GM23338 (cell line): ENCODE data around the gene CD82. TPM values are rescaled to one million over a fixed set of nuclear protein-coding genes. Genes with fewer than 3 reads are reported as not detected.

Experiments
- ATAC-seq: fragments of 200-7000 bp; cut with Tn5 transposase; 3 replicates; pipeline ENCODE4 v1.9.1; 2020
- DNase-seq: peaks from one replicate; pipeline ENCODE4 v3.0.0-alpha.2; 2015; ENCODE audit warnings: low spot score
- H2AFZ ChIP-seq: fragments of 200-600 bp; sonication (generic); 2 replicates; pipeline ENCODE4 v1.8.0; 2016; ENCODE audit warnings: antibody characterized with exemption, mild to moderate bottlenecking, moderate library complexity
- H3F3A ChIP-seq: fragments of 200-600 bp; sonication (generic); replicated peaks from 2 replicates; pipeline ENCODE4 v1.8.0; 2017; ENCODE audit warnings: antibody characterized with exemption, mixed run types, low read depth
- H3K27ac ChIP-seq: fragments of 200-600 bp; sonication (generic); 2 replicates; pipeline ENCODE4 v1.6.1; 2016; ENCODE audit warnings: low read depth
- H3K27me3 ChIP-seq: fragments of 200-600 bp; sonication (generic); 2 replicates; pipeline ENCODE4 v1.8.0; 2016; ENCODE audit warnings: mild to moderate bottlenecking, mixed run types, moderate library complexity; ENCODE audit not compliant: insufficient read depth
- H3K36me3 ChIP-seq: fragments of 200-600 bp; sonication (generic); 2 replicates; pipeline ENCODE4 v1.8.0; 2016; ENCODE audit warnings: mild to moderate bottlenecking; ENCODE audit not compliant: insufficient read depth
- H3K4me1 ChIP-seq: fragments of 200-600 bp; sonication (generic); 2 replicates; pipeline ENCODE4 v1.8.0; 2016; ENCODE audit warnings: mild to moderate bottlenecking, moderate library complexity; ENCODE audit not compliant: insufficient read depth
- H3K4me2 ChIP-seq: fragments of 200-600 bp; sonication (generic); 2 replicates; pipeline ENCODE4 v1.7.1; 2017; ENCODE audit warnings: mixed run types
- H3K4me3 ChIP-seq: fragments of 200-600 bp; sonication (generic); 2 replicates; pipeline ENCODE4 v1.6.1; 2016; ENCODE audit warnings: mixed run types
- H3K79me2 ChIP-seq: fragments of 200-600 bp; sonication (generic); replicated peaks from 2 replicates; pipeline ENCODE4 v1.8.0; 2017; ENCODE audit warnings: mild to moderate bottlenecking; ENCODE audit not compliant: insufficient read depth
- H3K9me2 ChIP-seq: fragments of 200-600 bp; sonication (generic); 2 replicates; pipeline ENCODE4 v1.8.0; 2017; ENCODE audit not compliant: insufficient read depth
- H4K20me1 ChIP-seq: fragments of 200-600 bp; sonication (generic); replicated peaks from 2 replicates; pipeline ENCODE4 v1.8.0; 2017; ENCODE audit warnings: mild to moderate bottlenecking; ENCODE audit not compliant: insufficient read depth
- H3K27ac Mint-ChIP-seq: 2 replicates; pipeline ENCODE4 v1.8.0; 2020; ENCODE audit warnings: inconsistent platforms, mild to moderate bottlenecking, moderate library complexity, mixed read lengths
- H3K27me3 Mint-ChIP-seq: 3 replicates; pipeline ENCODE4 v1.8.0; 2022; ENCODE audit warnings: low read depth, mild to moderate bottlenecking, moderate library complexity, mixed read lengths, inconsistent platforms; ENCODE audit not compliant: insufficient read depth, poor library complexity
- H3K36me3 Mint-ChIP-seq: 3 replicates; pipeline ENCODE4 v1.8.0; 2021; ENCODE audit warnings: low read depth, mild to moderate bottlenecking, inconsistent platforms, moderate library complexity, mixed read lengths
- H3K4me1 Mint-ChIP-seq: 3 replicates; pipeline ENCODE4 v1.8.0; 2020; ENCODE audit warnings: mild to moderate bottlenecking, inconsistent platforms, mixed read lengths
- H3K4me3 Mint-ChIP-seq: 3 replicates; pipeline ENCODE4 v1.8.0; 2021; ENCODE audit warnings: moderate library complexity, mild to moderate bottlenecking, inconsistent platforms, mixed read lengths
- H3K9me3 Mint-ChIP-seq: 3 replicates; pipeline ENCODE4 v1.8.0; 2020; ENCODE audit warnings: moderate library complexity, mild to moderate bottlenecking, inconsistent platforms, mixed read lengths
- CREB1 ChIP-seq: fragments of 250-450 bp; sonication (Bioruptor Pico); IDR thresholded peaks from 2 replicates; pipeline ENCODE4 v1.5.0; 2020; ENCODE audit warnings: low read depth, mild to moderate bottlenecking, moderate library complexity
- ETS1 ChIP-seq: IDR thresholded peaks from 2 replicates; pipeline ENCODE4 v1.6.1; 2016; ENCODE audit warnings: antibody characterized with exemption
- EZH2 ChIP-seq: fragments of 200-600 bp; sonication (generic); IDR thresholded peaks from one replicate; pipeline ENCODE4 v1.8.0; 2017; ENCODE audit warnings: antibody characterized with exemption, mild to moderate bottlenecking, low read depth; ENCODE audit not compliant: unreplicated experiment
- EZH2phosphoT487 ChIP-seq: fragments of 200-600 bp; sonication (generic); IDR thresholded peaks from one replicate; pipeline ENCODE4 v1.8.1; 2018; ENCODE audit warnings: antibody characterized with exemption; ENCODE audit not compliant: unreplicated experiment
- JUNB ChIP-seq: IDR thresholded peaks from one replicate; pipeline ENCODE4 v1.6.1; 2016; ENCODE audit warnings: antibody characterized with exemption; ENCODE audit not compliant: unreplicated experiment
- POLR2AphosphoS5 ChIP-seq: IDR thresholded peaks from 2 replicates; pipeline ENCODE4 v1.6.1; 2016; ENCODE audit warnings: antibody characterized with exemption, low read depth
- REST ChIP-seq: IDR thresholded peaks from one replicate; pipeline ENCODE4 v1.6.1; 2018; ENCODE audit warnings: antibody characterized with exemption; ENCODE audit not compliant: unreplicated experiment
- STAT1 ChIP-seq: IDR thresholded peaks from one replicate; pipeline ENCODE4 v1.6.1; 2016; ENCODE audit warnings: antibody characterized with exemption; ENCODE audit not compliant: unreplicated experiment
- ZNF331 ChIP-seq: fragments of 250-450 bp; sonication (Bioruptor Pico); IDR thresholded peaks from 2 replicates; pipeline ENCODE4 v1.5.0; 2020; ENCODE audit warnings: low read depth, mild to moderate bottlenecking, moderate library complexity
- ZNF462 ChIP-seq: fragments of 250-450 bp; sonication (Bioruptor Pico); IDR thresholded peaks from 2 replicates; pipeline ENCODE4 v1.5.0; 2020; ENCODE audit warnings: mild to moderate bottlenecking, moderate library complexity
- polyA plus RNA-seq: library from polyadenylated mRNA; unstranded; fragments of >200 nt; fragmentation: Nextera tagmentation; extraction: Ambion mirVana; gene quantifications from 2 replicates; pipeline ENCODE4 v1.2.1, GENCODE V29; 2016
- total RNA-seq: library from RNA; depleted of rRNA; stranded (reverse); fragments of >200 nt; shearing (Covaris generic); gene quantifications from 2 replicates; pipeline ENCODE4 v1.2.3, GENCODE V29; 2014
- TF ChIP-seq, protein P1 (sequence below), 2 experiments: fragments of 200-600 bp in 1 of 2; sonication (generic) in 1 of 2; conservative IDR thresholded peaks; 2 replicates each; pipeline versions ENCODE4 v1.5.1 to v1.6.1; 2016 to 2017; ENCODE audit warnings: antibody characterized with exemption in 2 of 2, low read depth in 2 of 2, mild to moderate bottlenecking in 2 of 2, moderate library complexity in 1 of 2

The CD82 gene
- total and polyA plus RNA-seq, 2 experiments from 2014 or later = 4.4 to 4.9 TPM

DNA sequence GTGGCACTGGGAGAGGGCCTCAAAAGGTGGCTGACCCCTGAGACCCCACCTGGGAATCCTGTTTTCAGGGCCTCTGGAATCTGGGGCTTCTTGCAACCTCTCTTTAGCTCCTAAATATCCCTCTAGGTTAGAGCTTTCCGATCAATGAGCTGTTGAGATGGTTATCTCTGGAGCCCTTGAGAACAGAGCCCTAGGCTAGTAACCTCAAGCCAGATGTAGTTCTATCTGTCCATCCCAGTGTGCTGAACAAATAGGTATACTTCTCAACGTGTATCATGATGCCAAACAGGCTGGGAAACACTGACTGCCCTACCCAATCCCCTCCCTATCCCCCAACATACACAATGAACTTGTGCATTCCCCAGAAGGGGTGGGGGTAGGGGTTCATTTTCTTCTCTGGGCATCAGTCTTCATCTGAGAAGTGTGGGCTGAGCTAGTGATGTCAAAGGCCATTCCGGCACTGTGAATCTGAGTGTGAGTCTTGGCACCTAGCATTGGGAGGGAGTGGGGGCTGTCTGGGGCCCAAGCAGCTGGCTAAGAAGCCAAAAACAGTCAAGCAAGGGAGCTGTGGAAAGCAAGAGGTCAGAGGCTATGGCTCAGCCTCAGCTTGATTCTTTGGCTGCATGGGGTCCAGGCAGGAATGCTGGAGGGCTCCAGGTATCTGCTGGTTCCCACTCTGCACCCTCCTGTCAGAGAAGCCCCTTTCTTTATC, 17.3 kb downstream of the CD82 start:
- H3K4me1 Mint-ChIP-seq = peaks cover 10% of the 10 kb centered on the region; the same call in 2 of the 3 replicates
- peaks cover 12% of the 10 kb centered on the region for H3K27me3 Mint-ChIP-seq
- Histone ChIP-seq H2AFZ (no peak overlapping the region), H3K27ac (no peak overlapping the region), H3K9me2 (no peaks in the 10 kb centered on the region), H3K4me2 (no peak overlapping the region), H3F3A (no peaks in the 10 kb centered on the region), H3K4me1 (peaks cover 3% of the 10 kb centered on the region; the same call in 1 of the 2 replicates), H3K36me3 (no peaks in the 10 kb centered on the region), H3K4me3 (no peak overlapping the region), H4K20me1 (no peaks in the 10 kb centered on the region), H3K79me2 (no peaks in the 10 kb centered on the region), H3K27me3 (no peaks in the 10 kb centered on the region)
- H3K9me3 Mint-ChIP-seq = no peaks in the 10 kb centered on the region; the same call in 2 of the 3 replicates
- H3K4me3 Mint-ChIP-seq = no peak overlapping the region
- DNase-seq = no peak
- no peak for ATAC-seq
- H3K36me3 Mint-ChIP-seq = no peaks in the 10 kb centered on the region
- TF ChIP-seq POLR2AphosphoS5 (no peak), ZNF462 (CRISPR knock-in tag) (no peak), STAT1 (no peak), CREB1 (CRISPR knock-in tag) (no peak), ETS1 (no peak), ZNF331 (CRISPR knock-in tag) (no peak), REST (no peak), JUNB (no peak), EZH2 (no peak), EZH2phosphoT487 (no peak)
- TF ChIP-seq, protein P1, sequence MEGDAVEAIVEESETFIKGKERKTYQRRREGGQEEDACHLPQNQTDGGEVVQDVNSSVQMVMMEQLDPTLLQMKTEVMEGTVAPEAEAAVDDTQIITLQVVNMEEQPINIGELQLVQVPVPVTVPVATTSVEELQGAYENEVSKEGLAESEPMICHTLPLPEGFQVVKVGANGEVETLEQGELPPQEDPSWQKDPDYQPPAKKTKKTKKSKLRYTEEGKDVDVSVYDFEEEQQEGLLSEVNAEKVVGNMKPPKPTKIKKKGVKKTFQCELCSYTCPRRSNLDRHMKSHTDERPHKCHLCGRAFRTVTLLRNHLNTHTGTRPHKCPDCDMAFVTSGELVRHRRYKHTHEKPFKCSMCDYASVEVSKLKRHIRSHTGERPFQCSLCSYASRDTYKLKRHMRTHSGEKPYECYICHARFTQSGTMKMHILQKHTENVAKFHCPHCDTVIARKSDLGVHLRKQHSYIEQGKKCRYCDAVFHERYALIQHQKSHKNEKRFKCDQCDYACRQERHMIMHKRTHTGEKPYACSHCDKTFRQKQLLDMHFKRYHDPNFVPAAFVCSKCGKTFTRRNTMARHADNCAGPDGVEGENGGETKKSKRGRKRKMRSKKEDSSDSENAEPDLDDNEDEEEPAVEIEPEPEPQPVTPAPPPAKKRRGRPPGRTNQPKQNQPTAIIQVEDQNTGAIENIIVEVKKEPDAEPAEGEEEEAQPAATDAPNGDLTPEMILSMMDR (conservative IDR thresholded peaks at IDR 0.05; ENCODE audit: low read depth in 2 of 2) = no peak
- H3K27ac Mint-ChIP-seq = no peak overlapping the region
